SKM-1 treated with dmso at 0.1 percent for 144 hours (cell line): Measurements from ENCODE around the gene BAG5.
"Not testable (repeated sequence)": the region's sequence is repeated elsewhere in the genome, so short reads cannot be mapped to it uniquely, and the experiment has no call there.

Source experiments
- DNase-seq: peaks from one replicate; lab custom pipeline; 2025; ENCODE audit not compliant: unreplicated experiment; lab: John Stamatoyannopoulos, UW

BAG5 gene, protein sequence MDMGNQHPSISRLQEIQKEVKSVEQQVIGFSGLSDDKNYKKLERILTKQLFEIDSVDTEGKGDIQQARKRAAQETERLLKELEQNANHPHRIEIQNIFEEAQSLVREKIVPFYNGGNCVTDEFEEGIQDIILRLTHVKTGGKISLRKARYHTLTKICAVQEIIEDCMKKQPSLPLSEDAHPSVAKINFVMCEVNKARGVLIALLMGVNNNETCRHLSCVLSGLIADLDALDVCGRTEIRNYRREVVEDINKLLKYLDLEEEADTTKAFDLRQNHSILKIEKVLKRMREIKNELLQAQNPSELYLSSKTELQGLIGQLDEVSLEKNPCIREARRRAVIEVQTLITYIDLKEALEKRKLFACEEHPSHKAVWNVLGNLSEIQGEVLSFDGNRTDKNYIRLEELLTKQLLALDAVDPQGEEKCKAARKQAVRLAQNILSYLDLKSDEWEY

GRCh38 chr14:103562429-103563225, at the start of gene BAG5, which contains the start of gene COA8:
BAG5 (minus strand) TSS chr14:103562657; CDS start chr14:103561164, 1,493 bp downstream.
COA8 (plus strand) TSS chr14:103562960; CDS start chr14:103563002, 42 bp downstream.
- peak; percentile 28 for DNase-seq

GRCh38 chr14:103611215-103611614, 48.8 kb upstream of the BAG5 start:
- DNase-seq, result no peak

- not testable (repeated sequence) for DNase-seq
Measured at GRCh38 chr14:103609081-103609480, 46.6 kb upstream of the BAG5 start.

- DNase-seq, result no peak
Measured at GRCh38 chr14:103607822-103608221, 45.4 kb upstream of the BAG5 start.

DNA sequence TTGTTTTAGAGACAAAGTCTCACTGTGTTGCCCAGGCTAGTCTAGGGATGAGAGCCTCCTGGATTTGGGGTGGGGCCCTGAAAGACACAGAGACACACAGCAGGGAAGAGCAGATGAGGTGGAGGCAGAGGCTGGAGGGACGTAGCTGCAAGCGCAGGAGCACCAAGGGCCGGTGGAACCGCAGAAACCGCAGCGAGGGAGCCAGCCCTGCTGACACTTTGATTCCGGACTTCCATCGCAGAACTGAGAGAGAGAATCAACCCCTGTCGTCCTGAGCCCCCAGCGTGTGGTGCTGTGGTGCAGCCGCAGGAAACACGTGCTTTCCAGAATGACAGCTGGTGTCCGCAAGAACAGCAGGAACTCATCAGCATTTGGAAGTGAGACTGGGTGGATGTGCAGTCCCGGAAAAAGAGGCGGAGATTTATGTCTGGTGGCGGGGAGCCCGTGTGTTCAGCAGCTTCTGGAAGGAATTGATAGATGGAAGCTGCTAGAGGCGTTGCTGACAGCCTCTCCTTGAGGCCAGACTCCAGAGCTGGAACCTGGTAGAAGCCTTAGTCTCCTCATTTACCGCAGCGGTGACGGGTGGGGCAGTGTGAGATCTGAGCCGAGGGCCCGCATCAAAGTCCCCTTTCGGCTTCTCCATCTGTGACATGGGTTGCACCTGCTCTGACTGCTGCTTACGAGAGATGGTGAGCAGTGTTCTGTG, 44.7 kb upstream of the BAG5 start:
- DNase-seq, result peak; percentile 53

GRCh38 chr14:103604620-103605019, 42.2 kb upstream of the BAG5 start:
- DNase-seq, result no peak

- no peak for DNase-seq
Measured at GRCh38 chr14:103600503-103600902, 38.0 kb upstream of the BAG5 start.

DNA sequence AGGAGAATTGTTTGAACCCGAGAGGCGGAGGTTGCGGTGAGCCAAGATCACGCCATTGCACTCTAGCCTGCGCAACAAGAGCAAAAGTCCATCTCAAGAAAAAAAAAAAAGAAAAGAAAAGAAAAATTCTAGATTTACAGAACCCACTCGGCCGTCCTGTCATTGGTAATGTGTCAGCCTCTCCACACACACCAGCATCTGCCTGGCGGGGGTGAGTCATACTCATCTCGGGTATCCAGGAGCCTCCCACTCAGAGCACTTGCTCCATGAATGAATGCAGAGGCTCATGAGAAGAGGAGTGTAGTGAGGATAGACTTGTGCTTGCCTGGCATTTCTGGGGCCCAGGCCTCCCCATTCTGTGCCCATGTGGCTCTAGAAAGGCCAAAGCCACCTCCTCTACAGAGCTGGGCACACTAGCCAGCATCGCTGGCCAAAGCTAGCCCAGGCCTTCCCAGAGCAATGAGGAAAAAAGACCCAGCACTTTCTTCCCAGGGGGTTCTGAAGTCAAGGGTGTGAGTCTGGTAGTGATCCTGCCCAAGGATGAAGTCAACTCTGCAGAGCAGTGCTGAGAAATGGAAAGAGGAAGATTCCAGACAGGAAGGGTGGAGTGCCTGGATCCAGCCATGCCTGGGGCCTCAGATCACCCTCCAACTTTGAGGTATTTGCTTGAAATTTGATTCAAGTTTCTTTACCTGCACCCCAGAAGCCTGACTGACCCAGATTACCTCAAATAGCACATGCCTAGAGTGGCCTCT, 35.3 kb upstream of the BAG5 start:
- no peak for DNase-seq

GRCh38 chr14:103594265-103594664, 31.8 kb upstream of the BAG5 start:
- no peak for DNase-seq

GRCh38 chr14:103593577-103593976, 31.1 kb upstream of the BAG5 start:
- no peak for DNase-seq

- DNase-seq, result no peak
Measured at GRCh38 chr14:103584326-103584915, 22.0 kb upstream of the BAG5 start.

GRCh38 chr14:103581954-103582703, 19.7 kb upstream of the BAG5 start:
- DNase-seq, result no peak

DNA sequence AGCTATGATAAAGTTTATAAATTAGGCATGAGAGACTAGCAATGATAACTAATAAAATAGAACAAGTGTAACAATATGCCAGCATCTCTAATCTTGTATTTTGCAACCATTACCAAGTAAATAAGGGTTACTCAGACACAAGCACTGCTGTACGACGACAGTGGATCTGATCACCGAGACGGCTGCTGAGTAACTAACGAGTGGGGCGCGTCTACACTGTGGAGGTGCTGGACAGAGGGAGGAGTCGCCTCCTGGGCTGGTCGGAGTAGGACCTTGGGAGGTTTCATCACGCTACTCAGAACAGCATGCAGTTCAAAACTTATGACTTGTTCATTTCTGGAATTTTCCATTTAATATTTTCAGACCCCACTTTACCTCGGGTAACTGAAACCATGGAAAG, 18.7 kb upstream of the BAG5 start:
- no peak for DNase-seq

DNA sequence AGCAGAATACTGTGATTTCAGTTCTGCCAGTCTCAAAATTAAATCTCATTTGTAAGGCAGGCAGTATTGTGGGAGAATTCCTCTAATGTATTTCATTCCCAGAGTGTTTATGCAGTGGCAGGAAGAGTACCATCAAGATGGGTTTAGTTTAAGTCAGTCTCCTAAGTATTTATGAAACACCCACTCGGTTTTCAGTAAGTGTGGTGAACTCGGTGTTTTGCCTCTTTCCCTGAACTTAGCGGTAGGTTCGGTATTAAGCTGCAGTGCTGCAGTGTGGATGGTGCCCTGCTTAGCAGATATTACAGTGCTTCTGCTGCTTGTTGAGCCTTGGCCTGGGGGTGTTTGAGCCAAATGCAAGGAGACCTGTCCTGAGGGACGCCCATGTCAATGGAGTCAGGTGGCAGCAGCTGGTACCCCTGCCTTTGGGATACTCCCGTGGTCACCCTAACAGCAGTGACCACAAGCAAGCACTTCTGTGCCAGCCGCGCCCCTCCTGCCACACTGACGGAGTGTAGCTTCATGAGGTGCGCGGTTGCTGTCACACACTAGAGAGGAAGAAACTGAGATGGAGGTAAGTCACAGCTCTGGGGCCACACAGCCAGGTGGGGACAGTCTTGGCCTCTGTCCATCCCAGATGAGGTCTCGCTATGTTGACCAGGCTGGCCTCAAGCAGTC, 16.1 kb upstream of the BAG5 start:
- DNase-seq, result no peak

- no peak for DNase-seq
Measured at GRCh38 chr14:103576371-103577024, 14.0 kb upstream of the BAG5 start.

- no peak for DNase-seq
Measured at GRCh38 chr14:103574707-103575285, 12.3 kb upstream of the BAG5 start.

- no peak for DNase-seq
Measured at GRCh38 chr14:103574104-103574503, 11.6 kb upstream of the BAG5 start.

DNA sequence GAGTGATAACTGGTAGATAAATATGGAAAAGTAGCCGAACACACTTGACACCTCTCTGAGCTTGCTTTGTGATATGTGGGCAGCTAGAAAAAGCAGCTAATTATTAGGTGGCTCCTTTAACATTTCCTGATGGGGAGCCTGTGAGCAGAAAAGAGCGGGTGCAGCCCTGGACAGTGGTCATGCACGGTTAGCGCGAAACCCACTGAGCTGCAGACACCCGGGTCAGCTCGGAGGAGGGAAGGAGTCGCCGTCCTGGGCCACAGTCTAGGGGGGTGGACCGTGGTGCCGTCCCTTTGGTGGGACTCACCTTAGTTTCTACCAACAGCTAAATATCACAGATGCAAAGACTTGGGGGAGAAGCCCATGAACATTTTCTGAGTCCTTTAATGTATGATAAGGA, 7.0 kb upstream of the BAG5 start:
- no peak for DNase-seq
